IMR-90 (cell line): ENCODE data around the gene SAMD8. TPM values are rescaled to one million over a fixed set of nuclear protein-coding genes. Genes with fewer than 3 reads are reported as not detected.

Experiments used
- ATAC-seq: fragments of 200-7000 bp; cut with Tn5 transposase; 2 replicates; pipeline ENCODE4 v1.9.1; 2020; ENCODE audit warnings: low read depth, mild to moderate bottlenecking, moderate library complexity
- BruUV-seq: library from RNA; stranded (reverse); fragments of 400-500 nt; replicated peaks from 2 replicates; lab custom pipeline; 2021; lab: Mats Ljungman, UMichigan
- CTCF ChIA-PET: fragments of 300-600 bp; formaldehyde crosslinking; extraction: SDS; loops from one replicate; lab custom pipeline; 2021; ENCODE audit warnings: antibody characterized with exemption; lab: Yijun Ruan, JAX
- POLR2A ChIA-PET: fragments of 300-600 bp; sonication (Branson Sonifier 250); formaldehyde crosslinking; loops from one replicate; lab custom pipeline; 2022; ENCODE audit warnings: antibody characterized with exemption; ENCODE audit not compliant: unreplicated experiment; lab: Charles Lee
- DNase-seq: peaks from one replicate; pipeline ENCODE4 v3.0.0; 2013
- H2AFZ ChIP-seq: replicated peaks from 2 replicates; pipeline ENCODE3; 2013; ENCODE audit warnings: low read length, mild to moderate bottlenecking; ENCODE audit not compliant: poor library complexity
- H2AK5ac ChIP-seq: 2 replicates; pipeline ENCODE4 v1.6.1; 2013; ENCODE audit warnings: low read depth, low read length, inconsistent platforms
- H2AK9ac ChIP-seq: replicated peaks from 2 replicates; pipeline ENCODE3; 2013; ENCODE audit warnings: mild to moderate bottlenecking, low read depth, low read length, moderate library complexity; ENCODE audit not compliant: poor library complexity
- H2BK120ac ChIP-seq: 2 replicates; pipeline ENCODE4 v1.6.1; 2013; ENCODE audit warnings: low read depth, low read length, inconsistent platforms
- H2BK15ac ChIP-seq: 3 replicates; pipeline ENCODE4 v1.6.1; 2013; ENCODE audit warnings: low read depth, low read length, inconsistent platforms
- H2BK20ac ChIP-seq: 2 replicates; pipeline ENCODE4 v1.6.1; 2013; ENCODE audit warnings: low read depth, mild to moderate bottlenecking, inconsistent platforms, low read length, moderate library complexity
- H2BK5ac ChIP-seq: 2 replicates; pipeline ENCODE4 v1.6.1; 2013; ENCODE audit warnings: mild to moderate bottlenecking, low read depth, low read length, inconsistent platforms; ENCODE audit not compliant: poor library complexity, severe bottlenecking
- H3K14ac ChIP-seq: replicated peaks from 2 replicates; pipeline ENCODE4 v1.6.1; 2013; ENCODE audit warnings: low read depth, low read length, inconsistent platforms
- H3K18ac ChIP-seq: 2 replicates; pipeline ENCODE4 v1.6.1; 2013; ENCODE audit warnings: low read depth, low read length, control low read depth
- H3K23ac ChIP-seq: 2 replicates; pipeline ENCODE4 v1.6.1; 2013; ENCODE audit warnings: low read depth, low read length, inconsistent platforms
- H3K27ac ChIP-seq: 2 replicates; pipeline ENCODE4 v1.5.1; 2013; ENCODE audit warnings: mild to moderate bottlenecking, control low read depth, low read length; ENCODE audit not compliant: insufficient read depth
- H3K27me3 ChIP-seq: 2 replicates; pipeline ENCODE4 v1.6.1; 2013; ENCODE audit warnings: low read length; ENCODE audit not compliant: control insufficient read depth, insufficient read depth
- H3K36me3 ChIP-seq: 2 replicates; pipeline ENCODE4 v1.6.1; 2013; ENCODE audit warnings: low read length, mixed read lengths; ENCODE audit not compliant: control insufficient read depth, insufficient read depth
- H3K4ac ChIP-seq: 2 replicates; pipeline ENCODE4 v1.6.1; 2013; ENCODE audit warnings: low read depth, low read length, inconsistent platforms
- H3K4me1 ChIP-seq: 2 replicates; pipeline ENCODE4 v1.6.1; 2013; ENCODE audit warnings: low read length, mixed read lengths; ENCODE audit not compliant: control insufficient read depth, insufficient read depth
- H3K4me2 ChIP-seq: 2 replicates; pipeline ENCODE4 v1.6.1; 2013; ENCODE audit warnings: low read depth, mild to moderate bottlenecking, control low read depth, low read length, moderate library complexity
- H3K4me3 ChIP-seq: 2 replicates; pipeline ENCODE4 v1.5.1; 2013; ENCODE audit warnings: low read depth, mild to moderate bottlenecking, control low read depth, low read length, moderate library complexity; ENCODE audit not compliant: insufficient read depth
- H3K56ac ChIP-seq: 2 replicates; pipeline ENCODE4 v1.6.1; 2013; ENCODE audit warnings: low read length, inconsistent platforms; ENCODE audit not compliant: insufficient read depth; ENCODE audit errors: extremely low read depth
- H3K79me1 ChIP-seq, 2 experiments: 2 replicates each; pipeline ENCODE4 v1.6.1; 2013; ENCODE audit warnings: low read length in 2 of 2, inconsistent platforms in 1 of 2, low read depth in 1 of 2
- H3K9ac ChIP-seq: 2 replicates; pipeline ENCODE4 v1.6.1; 2013; ENCODE audit warnings: low read depth, low read length, control low read depth
- H3K9me1 ChIP-seq: 2 replicates; pipeline ENCODE4 v1.6.1; 2013; ENCODE audit warnings: low read length, inconsistent platforms; ENCODE audit not compliant: insufficient read depth
- H3K9me3 ChIP-seq: 2 replicates; pipeline ENCODE4 v1.6.1; 2013; ENCODE audit warnings: low read length; ENCODE audit not compliant: control insufficient read depth, insufficient read depth
- H4K20me1 ChIP-seq: 2 replicates; pipeline ENCODE4 v1.6.1; 2013; ENCODE audit warnings: low read length, inconsistent platforms; ENCODE audit not compliant: insufficient read depth
- H4K5ac ChIP-seq: 2 replicates; pipeline ENCODE4 v1.6.1; 2013; ENCODE audit warnings: mild to moderate bottlenecking, low read depth, low read length, control low read depth
- H4K8ac ChIP-seq, 2 experiments: 2 replicates each; pipeline ENCODE4 v1.6.1; 2013; ENCODE audit warnings: low read depth in 2 of 2, low read length in 2 of 2, control low read depth in 1 of 2, inconsistent platforms in 1 of 2
- H4K91ac ChIP-seq: 2 replicates; pipeline ENCODE4 v1.6.1; 2013; ENCODE audit warnings: low read depth, low read length, inconsistent platforms; ENCODE audit not compliant: insufficient read depth
- CHD1 ChIP-seq: IDR thresholded peaks from 2 replicates; pipeline ENCODE4 v1.6.1; 2012; ENCODE audit warnings: low read depth, low read length, improper control_type of control experiment
- FOS ChIP-seq: fragments of 150-350 bp; IDR thresholded peaks from 2 replicates; pipeline ENCODE4 v1.6.1; 2016; ENCODE audit warnings: low read depth, low read length
- MAFK ChIP-seq: IDR thresholded peaks from 2 replicates; pipeline ENCODE4 v1.6.1; 2012; ENCODE audit warnings: low read depth, low read length, improper control_type of control experiment
- RFX5 ChIP-seq: IDR thresholded peaks from 2 replicates; pipeline ENCODE4 v1.8.0; 2012; ENCODE audit warnings: low read depth, mild to moderate bottlenecking, low read length, moderate library complexity
- SMC3 ChIP-seq: fragments of 150-350 bp; IDR thresholded peaks from 2 replicates; pipeline ENCODE4 v1.6.1; 2016; ENCODE audit warnings: low read depth, mild to moderate bottlenecking, antibody characterized with exemption, low read length, moderate library complexity
- WGBS, 2 experiments: methylation state at CpG; one replicate each; pipeline versions ENCODE4 v1.1.5 to v1.1.7; 2013; ENCODE audit warnings: missing lambda C conversion rate in 2 of 2; ENCODE audit not compliant: insufficient read length in 1 of 2; ENCODE audit errors: extremely low coverage in 2 of 2; 5-methylcytosine and 5-hydroxymethylcytosine counted together
- dilution Hi-C: fragments of 300-500 bp; cut with HindIII; formaldehyde crosslinking; loops from one replicate; pipeline ENCODE4 v1.14.3; 2018; ENCODE audit warnings: low sequenced_read_pairs; ENCODE audit not compliant: unreplicated experiment
- in situ Hi-C: fragments of 300-500 bp; cut with MboI; formaldehyde crosslinking; loops from 3 replicates; pipeline ENCODE4 v1.14.3; 2019; ENCODE audit warnings: low sequenced_read_pairs, inconsistent platforms, mixed read lengths
- intact Hi-C: fragments of 100-400 bp; cut with micrococcal nuclease; formaldehyde crosslinking; loops from 2 replicates; pipeline ENCODE4 v1.10.0; 2022
- polyA plus RNA-seq, 3 experiments: library from polyadenylated mRNA; depleted of rRNA; stranded (reverse); fragments of >200 nt; gene quantifications; 2 replicates each; pipeline ENCODE4 v1.2.3, GENCODE V29; 2012; ENCODE audit warnings: low replicate concordance in 1 of 3
- total RNA-seq: library from RNA; depleted of rRNA; stranded (reverse); fragments of >200 nt; gene quantifications from 2 replicates; pipeline ENCODE4 v1.2.3, GENCODE V29; 2012

SAMD8 gene
- total and polyA plus RNA-seq, 2 of the 4 experiments (the other 2 are of a cell fraction) = 10.1 to 28.7 TPM

DNA sequence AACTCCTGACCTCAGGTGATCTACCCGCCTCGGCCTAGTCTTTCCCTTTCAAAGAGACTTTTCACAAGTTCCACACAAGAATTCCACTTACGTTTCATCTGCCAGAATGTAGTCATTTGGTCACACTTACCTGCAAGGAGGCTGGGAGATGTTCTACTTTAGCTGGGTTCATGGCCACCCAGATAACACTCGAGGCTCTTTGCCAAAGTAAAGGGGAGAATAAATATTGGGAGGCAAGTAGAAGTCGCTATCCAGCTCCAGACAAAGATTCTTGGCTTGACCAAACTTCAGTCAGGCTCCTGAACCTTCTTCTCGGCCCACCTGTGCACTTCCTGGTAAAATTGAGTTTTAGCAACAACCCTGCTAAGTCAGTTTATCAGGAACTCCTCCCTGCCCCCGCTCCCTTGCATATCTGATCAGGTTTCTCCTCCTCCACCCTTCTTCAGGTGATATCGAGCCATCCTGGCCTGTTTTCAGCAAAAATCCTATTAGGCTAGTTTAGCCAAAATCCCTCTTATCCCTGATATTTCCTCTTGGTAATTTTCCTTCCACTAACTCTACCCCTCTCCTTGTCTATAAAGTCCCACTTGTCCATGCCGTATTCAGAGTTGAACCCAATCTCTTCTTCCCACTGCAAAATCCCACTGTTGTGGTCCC lies 25.1 kb upstream of the SAMD8 start:
- Histone ChIP-seq H2BK15ac (no peak overlapping the region), H3K18ac (no peak overlapping the region), H2AK9ac (no peak overlapping the region), H4K91ac (no peak overlapping the region), H3K36me3 (no peaks in the 10 kb centered on the region), H3K27me3 (peaks cover 2% of the 10 kb centered on the region; the same call in 1 of the 2 replicates), H3K79me1 (no peaks in the 10 kb centered on the region), H4K8ac (no peak overlapping the region), H3K4me1 (peaks cover 9% of the 10 kb centered on the region; the same call in 1 of the 2 replicates), H3K9me1 (no peaks in the 10 kb centered on the region), H3K14ac (no peak overlapping the region), H2BK20ac (no peak overlapping the region), H3K23ac (no peak overlapping the region), H4K5ac (no peak overlapping the region), H3K9ac (no peak overlapping the region), H2BK5ac (no peak overlapping the region), H3K4me2 (no peak overlapping the region), H4K20me1 (no peaks in the 10 kb centered on the region), H2AK5ac (no peak overlapping the region), H3K4me3 (no peak overlapping the region), H2BK120ac (no peak overlapping the region), H3K9me3 (peaks cover 2% of the 10 kb centered on the region), H3K27ac (no peak overlapping the region), H3K4ac (no peak overlapping the region), H3K56ac (no peak overlapping the region), H2AFZ (no peak overlapping the region)
- no TSS peak for BruUV-seq
- no peak for TF ChIP-seq CHD1
- TF ChIP-seq SMC3 = no peak
- no peak for TF ChIP-seq RFX5
- no peak for TF ChIP-seq FOS
- TF ChIP-seq MAFK = no peak
- dilution Hi-C loops (no loop called here), intact Hi-C loops (no loop called here), in situ Hi-C loops (no loop called here)
- ChIA-PET POLR2A (no interaction called here), CTCF (no interaction called here)
- ATAC-seq (no peak), DNase-seq (no peak)
- 80% methylated on average over 5 of the region's 9 CpGs; no CpG with 5 or more reads in 1 of the 2 experiments for WGBS, 2 experiments
